Measurements from ENCODE around the gene LGMN.

The LGMN gene

GRCh38 chr14:92724516-92725340, 23.7 kb downstream of the LGMN start:
- no peak for DNase-seq

- no peak for DNase-seq
These were observed 28.5 kb downstream of the LGMN start for GRCh38 chr14:92719890-92720323.

- no peak for DNase-seq
These were observed 29.0 kb downstream of the LGMN start for GRCh38 chr14:92719421-92719820.

DNA sequence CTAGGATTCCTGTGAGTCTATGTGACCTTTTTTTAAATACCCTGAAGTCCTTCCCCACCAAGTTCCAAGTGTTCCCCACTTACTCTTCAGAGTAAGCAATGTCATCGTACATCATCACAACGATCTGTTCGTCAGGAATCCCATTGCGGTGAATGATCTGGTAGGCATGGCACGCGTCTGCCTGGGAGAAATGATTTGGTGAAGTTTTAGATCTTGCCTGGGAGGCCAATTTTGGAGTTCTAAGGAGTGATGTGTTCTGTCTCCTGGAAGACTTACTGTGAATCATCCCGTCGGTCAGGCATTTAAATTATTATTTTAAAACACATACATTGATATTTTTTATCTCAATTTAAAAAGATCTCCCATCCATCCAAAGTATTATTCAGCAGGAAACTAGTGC, 29.8 kb downstream of the LGMN start:
- no peak for DNase-seq

DNA sequence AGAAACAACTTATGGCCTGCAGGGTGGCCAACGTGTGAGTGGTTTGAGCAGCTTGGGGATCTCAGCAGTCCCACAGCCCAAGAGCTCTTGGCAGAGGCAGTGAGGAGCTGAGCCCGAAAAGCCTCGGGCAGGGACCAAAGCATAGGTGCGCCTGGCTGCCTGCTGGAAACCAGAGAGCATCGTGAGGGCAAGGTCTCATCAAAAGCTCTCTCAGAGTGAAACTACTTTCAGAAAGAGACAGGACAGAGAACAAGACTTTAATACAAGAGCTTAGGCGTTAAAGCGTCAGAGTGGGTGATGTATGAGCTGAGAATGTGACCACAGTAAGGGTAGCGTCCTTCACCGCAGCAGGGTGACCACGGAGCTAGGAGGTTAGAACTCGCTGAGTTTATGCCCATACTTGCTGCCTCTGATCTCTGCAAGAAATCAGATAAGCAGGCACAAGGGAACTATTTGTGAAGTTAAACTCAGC, 30.8 kb downstream of the LGMN start:
- DNase-seq, result peak; percentile 28

DNA sequence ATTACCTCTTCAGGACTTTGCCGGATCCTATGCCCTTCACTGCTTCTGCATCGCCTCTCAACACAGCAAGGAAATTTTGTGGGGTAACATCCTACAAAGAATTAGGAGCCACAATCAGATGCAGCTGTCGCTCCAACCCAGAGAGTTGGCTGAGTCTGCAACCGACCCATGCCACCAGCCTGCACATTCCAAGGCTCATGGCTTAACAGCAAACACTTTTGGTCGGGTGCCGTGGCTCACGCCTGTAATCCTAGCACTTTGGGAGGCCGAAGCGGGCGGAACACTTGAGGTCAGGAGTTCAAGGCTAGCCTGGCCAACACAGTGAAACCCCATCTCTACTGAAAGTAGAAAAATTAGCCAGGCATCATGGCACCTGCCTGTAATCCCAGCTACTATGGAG, 32.3 kb downstream of the LGMN start:
- no peak for DNase-seq

GRCh38 chr14:92714739-92715307, 33.6 kb downstream of the LGMN start:
- DNase-seq, result peak; percentile 89

GRCh38 chr14:92712654-92713051, 35.8 kb downstream of the LGMN start:
- DNase-seq, result no peak

DNA sequence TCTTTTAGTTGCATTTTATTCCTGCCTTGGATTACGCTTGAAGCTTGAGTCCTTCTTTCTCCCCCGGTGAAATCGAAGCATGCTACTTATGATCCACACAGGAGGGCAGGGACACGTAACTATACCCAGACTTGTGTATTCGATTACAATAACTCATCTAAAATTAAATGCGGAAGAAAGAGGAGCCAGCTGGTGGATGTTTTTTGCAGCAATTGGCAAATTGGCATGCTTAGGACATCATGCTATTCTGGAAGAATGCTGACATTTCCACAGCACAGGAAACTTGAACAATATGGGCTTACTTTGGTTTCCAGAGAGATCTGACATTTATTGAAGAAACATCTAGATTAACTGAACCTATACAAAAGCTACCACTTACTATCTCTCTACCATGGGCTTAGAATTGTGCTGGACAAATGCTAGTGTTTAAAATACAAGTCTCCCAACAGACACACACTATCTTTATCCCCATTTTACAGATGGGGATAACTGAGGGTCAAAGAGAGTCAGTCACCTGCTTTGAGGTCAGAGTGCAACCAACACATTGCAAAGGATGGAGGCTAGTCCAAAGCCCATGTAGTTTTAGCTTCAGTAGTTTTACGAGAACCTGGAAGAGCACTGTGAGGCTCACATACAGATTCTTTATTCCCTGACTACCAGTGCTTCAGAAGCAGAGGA, 36.3 kb downstream of the LGMN start:
- no peak for DNase-seq

GRCh38 chr14:92710001-92710341, 38.5 kb downstream of the LGMN start:
- no peak for DNase-seq

DNA sequence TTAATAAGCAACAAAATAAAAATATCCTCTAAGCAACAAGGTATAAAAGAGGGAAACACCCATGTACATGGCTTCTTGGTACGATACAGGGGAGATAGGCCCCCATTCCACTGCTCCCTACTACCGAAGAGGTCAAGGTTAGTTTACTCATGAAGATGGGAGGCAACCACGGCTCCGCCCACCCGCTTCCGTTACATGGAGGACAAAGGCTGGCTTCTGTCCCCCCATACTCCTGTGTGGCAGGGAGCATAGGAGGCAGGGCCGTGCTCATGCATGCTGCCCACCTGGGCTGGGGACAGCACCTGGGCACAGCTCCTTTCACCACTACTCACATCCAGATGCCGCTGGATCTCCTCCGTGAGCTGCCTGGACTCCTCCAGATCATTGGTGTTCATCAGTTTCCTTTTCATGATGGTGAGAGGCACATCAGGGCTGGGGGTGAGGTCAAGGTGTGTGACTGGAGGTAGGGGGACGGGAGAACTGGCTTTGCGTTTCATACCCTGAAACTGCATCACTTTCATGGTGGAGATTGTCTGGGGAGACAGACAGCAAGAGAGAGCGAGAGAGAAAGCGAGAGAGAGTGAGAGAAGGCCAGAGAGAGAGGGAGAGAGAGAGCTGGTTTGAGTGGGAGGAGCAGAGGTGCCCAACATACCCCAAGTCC, 39.0 kb downstream of the LGMN start:
- no peak for DNase-seq

GRCh38 chr14:92706386-92706785, 42.0 kb downstream of the LGMN start:
- no peak for DNase-seq

DNA sequence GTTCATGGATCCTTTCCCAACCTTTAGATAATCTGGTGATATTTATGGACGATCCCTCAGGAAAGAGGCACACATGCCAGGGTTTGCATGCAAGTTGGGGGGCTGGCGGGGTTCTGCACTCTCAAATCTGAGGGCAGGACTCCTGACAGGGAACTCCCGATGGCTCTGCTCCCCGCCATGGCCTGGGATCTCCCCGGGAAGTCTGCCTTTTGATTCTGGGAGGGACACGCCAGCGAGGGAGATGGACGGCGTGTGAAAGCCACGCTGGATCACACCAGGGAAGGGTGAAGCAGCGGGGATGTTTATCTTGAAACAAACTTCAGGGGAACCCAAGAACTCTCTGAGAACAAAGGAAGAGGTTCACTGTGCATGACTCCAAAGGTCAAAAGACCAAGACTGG, 43.6 kb downstream of the LGMN start:
- DNase-seq, result no peak

- DNase-seq, result peak; percentile 73
These were observed 44.2 kb downstream of the LGMN start for GRCh38 chr14:92704036-92704804.

- DNase-seq, result no peak
These were observed 44.9 kb downstream of the LGMN start for GRCh38 chr14:92703516-92703915.

DNA sequence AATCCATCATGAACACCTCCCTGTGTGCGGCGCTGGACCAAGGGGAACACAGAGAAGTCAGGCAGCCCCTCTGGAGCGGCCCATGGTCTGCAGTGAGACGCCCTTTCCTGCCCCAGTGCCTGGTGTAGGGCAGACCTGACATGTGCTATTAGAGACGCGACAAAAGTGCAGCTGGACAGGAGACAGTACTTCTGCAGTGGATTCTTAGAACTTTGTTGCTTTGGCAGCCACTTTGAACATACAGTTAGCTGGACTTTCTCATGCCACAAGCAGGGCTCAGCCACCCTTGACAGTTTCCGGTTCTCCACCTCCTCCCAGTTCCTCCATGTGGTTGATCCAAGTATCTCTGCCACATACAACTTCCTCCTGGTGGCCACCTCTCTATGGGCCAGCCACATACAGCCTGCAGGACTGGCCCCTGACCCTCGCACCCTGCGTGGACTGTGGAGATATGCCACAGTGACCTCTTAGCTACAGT, 45.9 kb downstream of the LGMN start:
- DNase-seq, result peak; percentile 65

GRCh38 chr14:92701826-92702225, 46.6 kb downstream of the LGMN start:
- no peak for DNase-seq

- DNase-seq, result no peak
These were observed 50.0 kb downstream of the LGMN start for GRCh38 chr14:92698393-92698792.

GRCh38 chr14:92696366-92696765, 52.1 kb downstream of the LGMN start:
- DNase-seq, result no peak

GRCh38 chr14:92695562-92695961, 52.9 kb downstream of the LGMN start:
- no peak for DNase-seq

DNA sequence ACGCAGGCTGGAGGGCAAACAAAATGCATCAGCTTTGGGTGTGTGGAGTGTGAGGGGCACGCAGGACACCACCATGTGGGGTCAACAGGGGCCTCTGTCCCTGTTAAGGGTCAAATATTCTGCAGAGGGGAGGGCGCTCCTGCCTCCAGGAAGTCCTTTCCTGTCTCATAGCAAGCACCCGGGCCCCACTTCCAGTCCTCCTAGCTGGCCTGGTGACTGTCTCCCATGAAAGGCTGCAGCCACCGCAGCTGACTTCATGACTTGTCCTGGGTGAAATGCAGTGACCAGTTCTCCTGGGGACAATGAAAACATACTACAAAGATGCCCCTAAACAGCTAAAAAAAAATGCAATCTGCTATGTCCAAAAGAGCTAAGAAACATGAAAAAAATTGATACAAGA, 53.6 kb downstream of the LGMN start:
- DNase-seq, result no peak

GRCh38 chr14:92693998-92694795, 54.2 kb downstream of the LGMN start:
- no peak for DNase-seq
